ENCODE data around the gene GPR183.
"Not testable (repeated sequence)": the region's sequence is repeated elsewhere in the genome, so short reads cannot be mapped to it uniquely, and the experiment has no call there.

The GPR183 gene

GRCh38 chr13:99254830-99255229, 52.4 kb downstream of the GPR183 start:
- ChIA-PET CTCF (interaction anchor here (0.6 kb wide), 1 partner anchor 336 kb away, joined by 4 read pairs; no protein-coding TSS in a partner anchor), POLR2A (no interaction called here)
- no peak for DNase-seq (ENCODE audit: extremely low spot score)
- no peak for TF ChIP-seq FOXA1 (IDR thresholded peaks at IDR 0.05)
- no peak for TF ChIP-seq ZNF384 (IDR thresholded peaks at IDR 0.05)

- TF ChIP-seq CTBP1 (IDR thresholded peaks at IDR 0.05; ENCODE audit: borderline replicate concordance) = no peak
- no peak for TF ChIP-seq L3MBTL2 (conservative IDR thresholded peaks at IDR 0.05)
- TF ChIP-seq PKNOX1 (IDR thresholded peaks at IDR 0.05) = no peak
- TF ChIP-seq FOXK2 (IDR thresholded peaks at IDR 0.05) = no peak
- TF ChIP-seq BHLHE40 (IDR thresholded peaks at IDR 0.05; ENCODE audit: borderline replicate concordance) = no peak
- TF ChIP-seq NFRKB (IDR thresholded peaks at IDR 0.05) = no peak
- no peak for TF ChIP-seq SP1 (IDR thresholded peaks at IDR 0.05)
- no peak for TF ChIP-seq FOXM1 (IDR thresholded peaks at IDR 0.05; ENCODE audit: borderline replicate concordance)
- no peak for TF ChIP-seq ELF4 (IDR thresholded peaks at IDR 0.05)
- TF ChIP-seq SUZ12 (IDR thresholded peaks at IDR 0.05) = no peak
- TF ChIP-seq LEF1 (IDR thresholded peaks at IDR 0.05; ENCODE audit: borderline replicate concordance) = no peak
- no peak for TF ChIP-seq HDGF (IDR thresholded peaks at IDR 0.05; ENCODE audit: borderline replicate concordance)
- TF ChIP-seq ZNF384 (IDR thresholded peaks at IDR 0.05) = no peak
- no peak for TF ChIP-seq ARNT (IDR thresholded peaks at IDR 0.05)
- ChIA-PET CTCF (interaction anchor here (1.1 kb wide), 1 partner anchor 14 kb away, joined by 3 read pairs; no protein-coding TSS in a partner anchor), POLR2A (interaction anchor here (2.6 kb wide), 1 partner anchor 52 kb away, joined by 5 read pairs; the partner anchor contains the start of gene UBAC2)
- DNase-seq (ENCODE audit: extremely low spot score) = no peak
These were observed 55.3 kb downstream of the GPR183 start for GRCh38 chr13:99251921-99252320.

GRCh38 chr13:99250982-99251825, 56.0 kb downstream of the GPR183 start:
- no peak for TF ChIP-seq BHLHE40 (IDR thresholded peaks at IDR 0.05; ENCODE audit: borderline replicate concordance)
- TF ChIP-seq ZNF384 (IDR thresholded peaks at IDR 0.05) = no peak
- no peak for TF ChIP-seq FOXK2 (IDR thresholded peaks at IDR 0.05)
- no peak for TF ChIP-seq TARDBP (IDR thresholded peaks at IDR 0.05)
- no peak for TF ChIP-seq CTBP1 (IDR thresholded peaks at IDR 0.05; ENCODE audit: borderline replicate concordance)
- no peak for TF ChIP-seq SP1 (IDR thresholded peaks at IDR 0.05)
- no peak for TF ChIP-seq ARNT (IDR thresholded peaks at IDR 0.05)
- no peak for TF ChIP-seq HDGF (IDR thresholded peaks at IDR 0.05; ENCODE audit: borderline replicate concordance)
- no peak for DNase-seq (ENCODE audit: extremely low spot score)
- CTCF ChIA-PET = interaction anchor here (0.6 to 1.1 kb wide), 2 partner anchors 15 to 92 kb away, joined by 3 read pairs; no protein-coding TSS in a partner anchor
- POLR2A ChIA-PET = interaction anchor here (2.6 kb wide), 1 partner anchor 51 kb away, joined by 5 read pairs; the partner anchor contains the start of gene UBAC2

- POLR2A ChIA-PET; DNase-seq (ENCODE audit: extremely low spot score): not testable (repeated sequence)
- CTCF ChIA-PET = interaction anchor here (0.6 kb wide), 1 partner anchor 226 kb away, joined by 3 read pairs; no protein-coding TSS in a partner anchor
These were observed 57.6 kb downstream of the GPR183 start for GRCh38 chr13:99249606-99250005.

GRCh38 chr13:99249178-99249577, 58.0 kb downstream of the GPR183 start:
- CTCF ChIA-PET; POLR2A ChIA-PET; DNase-seq (ENCODE audit: extremely low spot score): not testable (repeated sequence)

- DNase-seq (ENCODE audit: extremely low spot score) = no peak
- ChIA-PET POLR2A (no interaction called here), CTCF (no interaction called here)
- TF ChIP-seq FOXK2 (IDR thresholded peaks at IDR 0.05) (no peak), CTBP1 (IDR thresholded peaks at IDR 0.05; ENCODE audit: borderline replicate concordance) (no peak), L3MBTL2 (conservative IDR thresholded peaks at IDR 0.05) (no peak)
These were observed 61.1 kb downstream of the GPR183 start for GRCh38 chr13:99246100-99246499.

Data from HEK293T (cell line).